ENCODE results near the gene IL17C. TPM values are rescaled to one million over a fixed set of nuclear protein-coding genes. Genes with fewer than 3 reads are reported as not detected.

Gene IL17C
- total RNA-seq, 1 experiment from 2014 or later, result not detected

- Histone ChIP-seq H3K79me2 (ENCODE audit: low read length) (no peaks in the 10 kb centered on the region), H3K4me3 (ENCODE audit: low read length) (no peak overlapping the region), H3K27ac (ENCODE audit: low read length) (no peak overlapping the region), H3K4me2 (ENCODE audit: low read length) (no peak overlapping the region), H3K4me1 (ENCODE audit: insufficient read depth, low read length) (no peaks in the 10 kb centered on the region), H3K36me3 (ENCODE audit: low read depth, low read length) (no peaks in the 10 kb centered on the region; the same call in 1 of the 2 replicates), H3K9ac (ENCODE audit: low read length) (no peak overlapping the region), H3K27me3 (ENCODE audit: low read length) (no peaks in the 10 kb centered on the region), H2AFZ (ENCODE audit: low read length) (no peak overlapping the region), H4K20me1 (ENCODE audit: low read length) (no peaks in the 10 kb centered on the region), H3K9me3 (ENCODE audit: low read length) (no peaks in the 10 kb centered on the region), H3F3A (ENCODE audit: low read length, unreplicated experiment) (no peaks in the 10 kb centered on the region), H3K9me2 (replicated peaks; ENCODE audit: low read length) (no peaks in the 10 kb centered on the region)
- ChIA-PET POLR2A (ENCODE audit: unreplicated experiment) (no interaction called here), CTCF (no interaction called here)
- no peak for TF ChIP-seq EZH2phosphoT487 (IDR thresholded peaks at IDR 0.05; ENCODE audit: borderline replicate concordance, low read length)
- TF ChIP-seq, protein P1, sequence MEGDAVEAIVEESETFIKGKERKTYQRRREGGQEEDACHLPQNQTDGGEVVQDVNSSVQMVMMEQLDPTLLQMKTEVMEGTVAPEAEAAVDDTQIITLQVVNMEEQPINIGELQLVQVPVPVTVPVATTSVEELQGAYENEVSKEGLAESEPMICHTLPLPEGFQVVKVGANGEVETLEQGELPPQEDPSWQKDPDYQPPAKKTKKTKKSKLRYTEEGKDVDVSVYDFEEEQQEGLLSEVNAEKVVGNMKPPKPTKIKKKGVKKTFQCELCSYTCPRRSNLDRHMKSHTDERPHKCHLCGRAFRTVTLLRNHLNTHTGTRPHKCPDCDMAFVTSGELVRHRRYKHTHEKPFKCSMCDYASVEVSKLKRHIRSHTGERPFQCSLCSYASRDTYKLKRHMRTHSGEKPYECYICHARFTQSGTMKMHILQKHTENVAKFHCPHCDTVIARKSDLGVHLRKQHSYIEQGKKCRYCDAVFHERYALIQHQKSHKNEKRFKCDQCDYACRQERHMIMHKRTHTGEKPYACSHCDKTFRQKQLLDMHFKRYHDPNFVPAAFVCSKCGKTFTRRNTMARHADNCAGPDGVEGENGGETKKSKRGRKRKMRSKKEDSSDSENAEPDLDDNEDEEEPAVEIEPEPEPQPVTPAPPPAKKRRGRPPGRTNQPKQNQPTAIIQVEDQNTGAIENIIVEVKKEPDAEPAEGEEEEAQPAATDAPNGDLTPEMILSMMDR (conservative IDR thresholded peaks at IDR 0.05; ENCODE audit: low read depth, low read length), result no peak
- TF ChIP-seq EZH2 (IDR thresholded peaks at IDR 0.05; ENCODE audit: low read length, unreplicated experiment), result no peak
- intact Hi-C loops (cut with micrococcal nuclease), result no loop called here
- no peak for DNase-seq
- BruUV-seq (replicated peaks), result no TSS peak
- ATAC-seq, result no peak
Measured at GRCh38 chr16:88623858-88624257, 14.5 kb upstream of the IL17C start.

DNA sequence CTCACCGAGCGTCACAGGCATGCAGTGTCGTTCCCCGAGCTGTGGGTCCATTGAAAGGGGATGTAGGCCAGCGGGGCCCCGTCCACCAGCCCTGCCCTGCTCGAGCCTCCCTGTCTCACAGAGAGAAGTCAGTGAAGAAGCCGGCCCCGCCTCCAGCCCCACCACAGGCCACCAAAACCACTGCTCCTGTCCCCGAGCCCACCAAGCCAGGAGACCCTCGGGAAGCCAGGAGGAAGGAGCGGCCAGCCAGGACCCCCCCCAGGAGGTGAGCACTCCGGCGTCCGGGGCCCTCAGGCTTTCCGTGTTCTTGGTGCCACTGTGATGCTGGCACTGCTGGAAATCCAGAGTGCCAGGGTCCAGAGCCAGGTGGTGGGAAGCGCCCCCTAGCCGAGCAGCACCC is 13.9 kb upstream of the IL17C start:
- Histone ChIP-seq H3K9ac (ENCODE audit: low read length) (no peak overlapping the region), H4K20me1 (ENCODE audit: low read length) (no peaks in the 10 kb centered on the region), H3K4me2 (ENCODE audit: low read length) (no peak overlapping the region), H3K9me2 (replicated peaks; ENCODE audit: low read length) (no peaks in the 10 kb centered on the region), H3K79me2 (ENCODE audit: low read length) (no peaks in the 10 kb centered on the region), H3K4me3 (ENCODE audit: low read length) (no peak overlapping the region), H3K27ac (ENCODE audit: low read length) (no peak overlapping the region), H3K4me1 (ENCODE audit: insufficient read depth, low read length) (no peaks in the 10 kb centered on the region), H3F3A (ENCODE audit: low read length, unreplicated experiment) (no peaks in the 10 kb centered on the region), H3K9me3 (ENCODE audit: low read length) (no peaks in the 10 kb centered on the region), H3K36me3 (ENCODE audit: low read depth, low read length) (no peaks in the 10 kb centered on the region; the same call in 1 of the 2 replicates), H2AFZ (ENCODE audit: low read length) (no peak overlapping the region), H3K27me3 (ENCODE audit: low read length) (no peaks in the 10 kb centered on the region)
- CTCF ChIA-PET, result no interaction called here
- TF ChIP-seq, protein P1 (conservative IDR thresholded peaks at IDR 0.05; ENCODE audit: low read depth, low read length), result no peak
- TF ChIP-seq EZH2 (IDR thresholded peaks at IDR 0.05; ENCODE audit: low read length, unreplicated experiment) (no peak), EZH2phosphoT487 (IDR thresholded peaks at IDR 0.05; ENCODE audit: borderline replicate concordance, low read length) (no peak)
- intact Hi-C loops (cut with micrococcal nuclease), result no loop called here
- no peak for DNase-seq
- POLR2A ChIA-PET (ENCODE audit: unreplicated experiment), result no interaction called here
- no peak for ATAC-seq
- no TSS peak for BruUV-seq (replicated peaks)

DNA sequence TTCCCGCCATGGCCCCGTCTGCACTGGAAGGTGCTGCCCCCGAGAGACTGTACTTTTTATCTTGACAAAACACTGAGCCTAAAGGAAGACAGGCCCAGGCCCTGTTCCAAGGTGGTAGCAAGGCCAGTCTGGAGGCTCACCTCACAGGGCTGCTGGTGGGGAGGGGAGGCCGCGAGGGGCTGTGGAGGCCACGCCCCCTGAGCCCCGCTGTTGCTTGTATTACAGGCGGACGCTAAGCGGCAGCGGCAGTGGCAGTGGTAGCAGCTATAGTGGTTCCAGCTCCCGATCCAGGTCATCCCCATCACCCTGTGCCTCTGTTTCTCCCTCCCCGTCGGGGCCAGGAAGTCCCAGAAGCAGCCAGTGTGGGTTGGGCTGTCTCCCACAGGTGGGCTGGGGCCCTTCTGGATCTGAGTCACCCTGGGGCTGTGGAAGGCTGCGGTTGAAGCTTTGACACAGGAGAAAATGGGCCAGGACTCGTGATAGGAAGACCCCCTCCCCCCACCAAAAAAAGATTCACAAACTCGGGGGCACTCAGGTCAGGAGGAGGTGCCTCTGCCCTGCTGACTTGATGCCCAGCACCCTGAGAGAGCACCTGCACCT is 13.3 kb upstream of the IL17C start:
- CTCF ChIA-PET, result no interaction called here
- no peak overlapping the region for H3K27ac ChIP-seq (ENCODE audit: low read length)
- no peaks in the 10 kb centered on the region for H3K27me3 ChIP-seq (ENCODE audit: low read length)
- H3K4me2 ChIP-seq (ENCODE audit: low read length), result no peak overlapping the region
- ATAC-seq (no peak), DNase-seq (no peak)
- no peaks in the 10 kb centered on the region for H3K79me2 ChIP-seq (ENCODE audit: low read length)
- POLR2A ChIA-PET (ENCODE audit: unreplicated experiment), result no interaction called here
- no peaks in the 10 kb centered on the region for H3K9me2 ChIP-seq (replicated peaks; ENCODE audit: low read length)
- no peaks in the 10 kb centered on the region for H3K9me3 ChIP-seq (ENCODE audit: low read length)
- no TSS peak for BruUV-seq (replicated peaks)
- no peak for TF ChIP-seq EZH2phosphoT487 (IDR thresholded peaks at IDR 0.05; ENCODE audit: borderline replicate concordance, low read length)
- no peak for TF ChIP-seq EZH2 (IDR thresholded peaks at IDR 0.05; ENCODE audit: low read length, unreplicated experiment)
- TF ChIP-seq, protein P1 (conservative IDR thresholded peaks at IDR 0.05; ENCODE audit: low read depth, low read length), result no peak
- no peak overlapping the region for H3K9ac ChIP-seq (ENCODE audit: low read length)
- no peaks in the 10 kb centered on the region for H4K20me1 ChIP-seq (ENCODE audit: low read length)
- H3F3A ChIP-seq (ENCODE audit: low read length, unreplicated experiment), result no peaks in the 10 kb centered on the region
- no peaks in the 10 kb centered on the region for H3K4me1 ChIP-seq (ENCODE audit: insufficient read depth, low read length)
- H3K4me3 ChIP-seq (ENCODE audit: low read length), result no peak overlapping the region
- H3K36me3 ChIP-seq (ENCODE audit: low read depth, low read length), result no peaks in the 10 kb centered on the region; the same call in 1 of the 2 replicates
- intact Hi-C loops (cut with micrococcal nuclease), result no loop called here
- H2AFZ ChIP-seq (ENCODE audit: low read length), result no peak overlapping the region
